Esophagus mucosa (tissue), 1 donor: ENCODE measurements around the gene RILPL2. TPM values are rescaled to one million over a fixed set of nuclear protein-coding genes. Genes with fewer than 3 reads are reported as not detected.
"Not testable (repeated sequence)": the region's sequence is repeated elsewhere in the genome, so short reads cannot be mapped to it uniquely, and the experiment has no call there.

Experiments used
- ATAC-seq: fragments of 200-7000 bp; cut with Tn5 transposase; one replicate; pipeline ENCODE4 v1.9.1; 2020
- total RNA-seq: library from RNA; stranded (reverse); gene quantifications from one replicate; pipeline ENCODE4 v1.2.4, GENCODE V29; 2023
- donor health status: DM: yes; HTN: yes; CAD: no.

The RILPL2 gene, protein sequence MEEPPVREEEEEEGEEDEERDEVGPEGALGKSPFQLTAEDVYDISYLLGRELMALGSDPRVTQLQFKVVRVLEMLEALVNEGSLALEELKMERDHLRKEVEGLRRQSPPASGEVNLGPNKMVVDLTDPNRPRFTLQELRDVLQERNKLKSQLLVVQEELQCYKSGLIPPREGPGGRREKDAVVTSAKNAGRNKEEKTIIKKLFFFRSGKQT
- total RNA-seq, result 1.5 TPM

DNA sequence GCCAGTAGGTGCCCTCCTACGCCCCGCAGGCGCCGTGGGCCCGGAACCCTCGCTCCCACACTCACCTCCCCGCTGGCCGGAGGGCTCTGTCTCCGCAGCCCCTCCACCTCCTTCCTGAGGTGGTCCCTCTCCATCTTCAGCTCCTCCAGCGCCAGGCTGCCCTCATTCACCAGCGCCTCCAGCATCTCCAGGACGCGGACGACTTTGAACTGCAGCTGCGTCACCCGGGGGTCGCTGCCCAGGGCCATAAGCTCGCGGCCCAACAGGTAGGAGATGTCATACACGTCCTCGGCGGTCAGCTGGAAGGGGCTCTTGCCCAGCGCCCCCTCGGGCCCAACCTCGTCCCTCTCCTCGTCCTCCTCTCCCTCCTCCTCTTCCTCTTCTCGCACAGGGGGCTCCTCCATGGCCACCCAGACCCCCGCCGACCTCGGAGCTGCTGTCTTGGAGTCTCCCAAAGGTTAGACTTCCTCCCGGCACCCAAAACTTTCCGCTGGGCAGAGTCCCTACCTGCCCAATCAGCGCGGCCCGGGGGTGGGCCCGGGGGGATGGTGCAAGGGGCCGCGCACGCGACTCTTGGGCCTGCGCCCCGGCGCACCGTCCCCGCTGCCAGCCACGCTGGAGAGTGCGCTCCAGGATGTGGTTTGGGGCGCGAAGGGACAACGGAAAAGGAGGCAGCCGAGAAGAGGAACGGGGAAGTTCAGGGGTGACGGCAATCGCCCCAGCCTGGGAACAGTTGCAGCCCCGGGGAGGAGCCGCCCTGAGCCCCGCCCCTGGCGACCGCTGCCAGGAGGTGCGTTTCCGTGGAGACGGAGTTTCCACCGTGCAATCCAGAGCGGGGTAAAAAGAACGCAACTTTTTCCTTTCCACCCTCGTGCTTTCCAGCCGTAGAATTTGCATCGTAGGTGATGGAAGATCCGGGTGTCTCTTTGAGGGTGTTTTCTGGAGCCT is at the start of gene RILPL2:
TSS of gene RILPL2 (minus strand) at position 668 of the 948 bp plus-strand sequence. CDS start at position 404, 264 bp downstream.
- peak; percentile 94 for ATAC-seq

- ATAC-seq, result no peak
Measured at GRCh38 chr12:123485756-123486155, 49.3 kb upstream of the RILPL2 start.

DNA sequence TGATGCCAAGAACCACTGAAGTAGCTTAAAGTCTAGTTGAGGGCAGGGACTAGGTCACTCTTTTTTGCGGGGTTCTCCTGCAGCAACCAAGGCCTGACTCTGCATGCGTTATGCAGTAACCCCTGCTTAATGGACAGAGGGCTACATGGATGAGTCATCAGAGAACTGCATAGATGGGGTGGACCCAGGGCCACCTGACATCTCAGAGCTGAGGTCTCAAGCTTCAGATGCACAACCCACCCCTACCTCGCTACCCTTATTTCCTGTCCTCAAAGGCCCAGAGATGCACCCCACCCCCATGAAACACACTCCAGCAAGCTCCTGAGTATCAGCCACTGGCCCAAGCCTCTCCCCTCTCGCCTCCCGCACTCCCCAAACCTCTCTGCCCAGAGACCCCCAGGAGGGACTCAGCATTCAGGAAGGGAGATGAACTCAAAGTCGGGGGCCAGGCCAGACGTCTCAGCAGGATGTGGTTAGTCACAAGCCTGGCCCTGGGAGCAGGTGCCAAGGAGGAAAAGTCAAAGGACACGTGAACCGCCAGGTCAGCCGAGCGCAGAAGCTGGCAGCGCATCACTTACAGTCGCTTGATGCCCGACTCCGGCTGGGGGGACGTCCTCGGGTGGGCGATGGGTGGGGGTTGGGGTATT is 47.2 kb upstream of the RILPL2 start:
- ATAC-seq, result no peak

DNA sequence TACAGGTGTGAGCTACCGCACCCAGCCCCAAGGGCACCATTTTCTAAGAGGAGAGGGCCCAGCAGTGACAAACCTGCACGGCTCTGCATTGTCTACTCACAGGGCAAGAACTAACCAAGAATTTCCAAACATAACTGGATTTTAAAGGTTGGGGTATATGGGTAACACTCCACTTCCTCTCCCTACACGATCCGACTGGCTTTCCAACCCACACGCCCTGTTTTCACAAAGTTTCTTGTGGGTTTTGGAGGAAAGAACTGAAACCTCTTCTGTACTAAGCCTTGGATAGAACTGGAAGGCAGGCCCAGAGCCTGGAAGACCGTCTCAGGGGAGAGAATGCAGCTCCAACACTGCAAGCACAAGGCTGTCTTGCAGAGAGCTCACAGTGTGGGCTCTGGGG is 46.4 kb upstream of the RILPL2 start:
- no peak for ATAC-seq

DNA sequence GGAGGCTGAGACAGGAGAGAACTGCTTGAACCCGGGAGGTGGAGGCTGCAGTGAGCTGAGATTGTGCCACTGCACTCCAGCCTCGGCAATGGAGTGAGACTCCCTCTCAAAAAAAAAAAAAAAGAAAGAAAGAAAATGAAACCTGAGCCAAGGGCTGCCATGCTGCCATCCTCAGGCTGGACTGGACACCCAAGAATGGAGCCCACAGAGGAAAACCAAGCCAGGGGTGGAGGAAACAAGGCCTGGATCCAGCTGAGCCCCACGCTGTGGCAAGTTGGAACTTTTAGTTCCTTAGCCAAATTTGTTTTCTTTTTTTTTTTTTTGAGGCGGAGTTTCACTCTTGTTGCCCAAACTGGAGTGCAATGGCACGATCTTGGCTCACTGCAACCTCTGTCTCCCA is 44.8 kb upstream of the RILPL2 start:
- ATAC-seq, result not testable (repeated sequence)

DNA sequence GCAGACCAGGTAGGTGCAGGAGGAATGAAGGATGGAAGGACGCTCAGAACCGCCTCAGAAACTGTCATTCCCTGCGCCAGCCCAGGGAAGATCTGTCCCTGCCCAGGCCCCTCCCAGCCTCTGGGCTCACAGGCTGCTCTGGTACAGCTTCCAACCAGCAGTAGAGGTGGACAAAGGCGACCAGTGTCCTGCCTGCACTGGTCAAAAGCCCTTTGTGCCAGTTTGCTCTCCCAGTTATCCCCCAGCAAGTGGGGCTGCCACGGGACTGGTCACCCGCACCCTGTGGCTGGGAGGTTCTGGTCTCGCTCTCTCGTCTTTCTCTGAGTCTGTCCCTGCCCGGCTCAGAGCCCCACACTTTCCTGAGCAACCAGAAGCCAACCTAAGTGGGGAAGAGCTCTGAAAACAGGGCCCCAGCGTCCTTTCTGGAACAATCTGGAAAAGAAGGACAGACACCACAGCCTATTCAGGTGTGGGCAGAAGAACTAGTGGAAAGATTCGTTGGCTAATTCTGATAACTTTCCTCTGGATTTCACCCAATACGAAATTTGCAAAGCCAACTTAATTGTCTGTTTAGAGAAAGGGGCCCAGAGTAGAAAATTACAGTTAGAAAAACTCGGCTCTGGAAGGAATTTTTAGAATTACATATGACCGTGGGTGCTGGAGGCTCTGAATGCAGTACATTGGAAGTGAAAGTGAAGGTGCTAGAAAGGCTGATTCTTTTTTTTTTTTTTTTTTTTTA is 43.1 kb upstream of the RILPL2 start:
- no peak for ATAC-seq

GRCh38 chr12:123478762-123479161 is 42.3 kb upstream of the RILPL2 start:
- ATAC-seq, result peak; percentile 25

GRCh38 chr12:123478069-123478468 is 41.6 kb upstream of the RILPL2 start:
- no peak for ATAC-seq

- no peak for ATAC-seq
Measured at GRCh38 chr12:123475246-123475703, 38.8 kb upstream of the RILPL2 start.

DNA sequence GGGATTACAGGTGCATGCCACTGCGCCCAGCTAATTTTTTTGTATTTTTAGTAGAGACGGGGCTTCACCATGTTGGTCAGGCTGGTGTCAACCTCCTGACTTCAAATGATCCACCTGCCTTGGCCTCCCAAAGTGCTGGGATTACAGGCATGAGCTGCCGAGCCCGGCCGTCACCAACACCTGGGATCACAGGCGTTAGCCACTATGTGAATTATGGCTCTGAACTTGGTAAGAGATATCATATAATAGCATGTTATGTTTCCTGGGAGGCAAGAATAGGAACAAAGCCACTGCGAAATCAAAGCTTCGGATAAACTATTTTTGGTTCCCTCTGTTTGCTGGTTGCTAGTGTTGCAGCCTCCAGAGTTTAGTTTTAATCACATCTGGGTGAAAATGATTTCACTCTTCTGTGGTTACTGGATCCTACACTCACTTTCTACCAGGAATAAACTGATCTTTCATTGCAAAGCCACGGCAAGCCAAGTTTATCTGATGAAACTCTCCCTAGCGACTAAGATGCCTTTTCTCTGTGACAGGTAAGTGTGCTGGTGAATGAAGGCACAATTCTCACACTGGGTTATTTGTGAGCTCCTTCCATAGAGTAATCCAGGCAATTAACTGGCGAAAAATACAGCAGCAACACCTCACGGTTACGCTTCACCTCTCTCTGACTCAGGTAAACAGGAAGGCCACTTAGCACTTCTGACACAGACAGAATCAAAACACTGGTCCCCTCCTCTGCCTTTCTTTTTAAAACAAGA is 38.2 kb upstream of the RILPL2 start:
- ATAC-seq, result no peak

GRCh38 chr12:123472438-123472849 is 36.0 kb upstream of the RILPL2 start:
- no peak for ATAC-seq

GRCh38 chr12:123471374-123472068 is 35.0 kb upstream of the RILPL2 start:
- no peak for ATAC-seq

DNA sequence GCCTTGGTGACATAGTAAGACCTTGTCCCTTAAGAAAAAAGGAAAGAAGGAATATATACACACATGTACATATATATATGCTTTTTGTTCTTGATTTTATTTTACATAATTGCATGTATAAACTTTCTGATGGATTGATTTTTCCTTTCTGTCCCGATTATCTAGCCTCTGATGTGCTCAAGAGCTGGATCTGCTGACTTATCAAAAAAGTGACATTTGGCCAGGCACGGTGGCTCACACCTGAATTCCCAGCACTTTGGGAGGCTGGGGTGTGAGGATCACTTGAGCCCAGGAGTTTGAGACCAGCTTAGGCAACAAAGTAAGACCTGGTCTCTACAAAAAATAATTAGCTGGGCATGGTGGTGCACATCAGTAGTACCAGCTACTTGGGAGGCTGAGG is 33.5 kb upstream of the RILPL2 start:
- ATAC-seq, result no peak

- ATAC-seq, result peak; percentile 54
Measured at GRCh38 chr12:123468786-123469185, 32.3 kb upstream of the RILPL2 start.

- no peak for ATAC-seq
Measured at GRCh38 chr12:123465084-123465483, 28.6 kb upstream of the RILPL2 start.

DNA sequence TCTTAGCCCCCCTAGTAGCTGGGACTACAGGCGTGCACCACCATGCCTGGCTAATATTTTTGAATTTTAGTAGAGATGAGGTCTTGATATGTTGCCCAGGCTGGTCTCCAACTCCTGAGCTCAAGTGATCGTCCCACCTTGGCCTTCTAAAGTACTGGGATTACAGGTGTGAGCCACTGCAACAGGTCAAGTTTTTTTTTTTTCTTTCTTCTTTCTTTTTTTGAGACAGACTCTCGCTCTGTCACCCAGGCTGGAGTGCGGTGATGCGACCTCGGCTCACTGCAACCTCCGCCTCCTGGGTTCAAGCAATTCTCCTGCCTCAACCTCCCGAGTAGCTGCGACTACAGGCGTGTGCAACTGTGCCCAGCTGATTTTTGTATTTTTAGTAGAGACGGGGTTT is 26.7 kb upstream of the RILPL2 start:
- not testable (repeated sequence) for ATAC-seq

DNA sequence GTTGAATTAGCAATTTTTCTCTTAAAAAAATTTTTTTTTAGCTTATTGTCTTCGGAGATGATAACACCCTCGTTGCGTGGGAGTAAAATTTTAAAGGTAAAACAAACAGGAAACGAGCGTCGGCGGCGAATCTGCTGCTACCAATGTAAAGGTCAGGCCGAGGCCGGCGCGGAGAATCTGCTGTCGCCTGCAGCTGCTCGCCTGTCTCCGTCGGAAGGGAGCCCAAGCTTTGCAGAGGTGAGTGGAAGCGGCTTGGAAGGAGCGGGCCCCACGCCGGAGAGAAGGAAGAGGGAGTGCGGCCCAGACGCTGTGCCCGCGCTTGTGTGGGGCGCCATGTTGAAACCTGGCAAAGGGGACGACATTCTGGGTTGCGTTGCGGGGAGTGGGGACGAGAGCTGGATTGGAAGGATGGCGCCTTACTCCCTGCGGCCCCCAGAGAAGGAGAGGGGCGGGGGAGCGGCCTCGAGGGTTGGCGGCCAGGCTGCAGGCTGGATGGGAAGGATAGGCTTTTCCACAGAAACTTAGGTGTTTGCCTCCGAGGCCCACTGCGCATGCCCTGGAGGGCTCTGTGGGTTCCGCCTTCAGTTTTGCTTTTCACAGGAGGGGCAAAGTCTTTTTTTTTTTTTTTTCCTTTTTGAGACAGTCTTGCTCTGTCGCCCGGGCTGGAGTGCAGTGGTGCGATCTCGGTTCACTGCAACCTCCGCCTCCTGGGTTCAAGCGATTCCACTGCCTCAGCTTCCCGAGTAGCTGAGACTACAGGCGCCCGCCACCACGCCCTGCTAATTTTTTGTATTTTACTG is 21.7 kb upstream of the RILPL2 start, which contains the start of gene SNRNP35:
TSS of gene SNRNP35 (plus strand) at position 160 of the 800 bp plus-strand sequence. CDS start 7,402 bp downstream, outside the sequence.
- peak; percentile 76 for ATAC-seq

DNA sequence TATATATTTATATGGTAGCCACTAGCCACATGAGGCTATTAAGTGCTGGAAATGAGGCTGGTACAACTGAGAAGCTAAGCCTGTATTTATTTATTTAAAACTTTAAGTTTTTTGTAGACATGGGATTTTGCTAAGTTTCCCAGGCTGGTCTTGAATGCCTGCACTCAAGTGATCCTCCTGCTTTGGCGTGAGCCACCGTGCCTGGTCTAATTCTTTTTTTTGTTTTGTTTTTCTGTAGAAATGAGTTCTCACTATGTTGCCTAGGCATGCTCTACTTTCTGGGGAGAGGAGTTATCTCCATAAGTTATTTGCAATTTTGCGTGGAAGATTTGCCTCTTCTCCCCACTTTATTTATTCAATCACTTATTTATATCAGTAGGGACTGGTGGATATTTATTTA is 16.7 kb upstream of the RILPL2 start:
- no peak for ATAC-seq

- ATAC-seq, result peak; percentile 38
Measured at GRCh38 chr12:123452276-123452550, 15.7 kb upstream of the RILPL2 start.

GRCh38 chr12:123450636-123451035 is 14.2 kb upstream of the RILPL2 start:
- no peak for ATAC-seq
